ENCODE results near the gene SULT1C4.
"Not testable (repeated sequence)": the region's sequence is repeated elsewhere in the genome, so short reads cannot be mapped to it uniquely, and the experiment has no call there.

Gene SULT1C4

DNA sequence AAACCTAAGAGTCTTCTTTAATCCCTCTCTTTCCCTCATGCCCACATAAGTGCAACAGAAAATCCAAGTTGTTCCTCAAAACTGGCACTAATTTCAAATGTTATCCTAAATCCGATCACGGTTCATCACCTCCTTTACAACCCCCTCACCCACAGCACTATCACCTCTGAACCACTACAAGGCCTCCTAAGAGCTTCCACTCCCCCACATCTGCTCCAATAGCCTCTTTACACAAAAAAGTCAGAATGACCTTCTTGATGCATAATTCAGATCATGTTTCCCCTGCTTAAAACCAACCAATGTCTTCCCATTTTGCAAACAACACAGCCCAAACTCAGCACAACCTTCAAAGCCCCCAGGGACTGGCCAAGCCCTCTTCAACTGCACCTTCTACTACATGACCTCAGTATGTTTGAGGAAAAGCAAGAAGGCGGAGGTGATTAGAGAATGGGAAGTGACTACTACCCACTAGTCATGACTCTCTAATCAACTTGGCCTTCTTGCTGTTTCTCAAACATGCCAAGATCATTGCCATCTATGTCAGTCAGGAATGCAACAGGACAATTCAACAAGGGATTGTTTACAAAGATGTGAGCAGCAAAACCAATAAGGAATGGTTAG lies 36.6 kb downstream of the SULT1C4 start:
- no peak for FAIRE-seq

GRCh38 chr2:108414945-108415344 lies 37.2 kb downstream of the SULT1C4 start:
- no peak for FAIRE-seq

DNA sequence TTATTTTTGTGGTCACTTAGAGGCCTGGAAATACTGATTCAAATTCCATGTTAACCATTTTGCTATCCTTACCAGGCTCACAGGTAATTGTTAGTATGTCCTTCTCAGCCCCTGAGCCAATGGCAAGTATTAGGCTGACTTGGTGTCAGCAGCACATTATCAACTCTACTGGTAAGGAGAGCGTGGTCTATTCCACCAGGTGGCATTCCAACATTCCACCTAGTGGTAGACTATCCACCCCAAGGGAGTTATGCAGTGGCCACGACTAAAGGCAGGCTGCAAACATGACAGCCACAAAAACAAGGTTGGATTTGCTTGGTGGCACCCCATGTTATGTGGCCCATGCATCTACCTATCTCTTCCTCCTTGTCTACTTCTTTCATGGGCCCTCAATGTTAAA lies 39.5 kb downstream of the SULT1C4 start:
- no peak for FAIRE-seq

GRCh38 chr2:108418416-108418815 lies 40.7 kb downstream of the SULT1C4 start:
- no peak for FAIRE-seq

GRCh38 chr2:108423067-108423466 lies 45.3 kb downstream of the SULT1C4 start:
- no peak for FAIRE-seq

- no peak for FAIRE-seq
These were observed 45.9 kb downstream of the SULT1C4 start for GRCh38 chr2:108423502-108424251.

- FAIRE-seq, result no peak
These were observed 50.7 kb downstream of the SULT1C4 start for GRCh38 chr2:108428286-108429009.

- not testable (repeated sequence) for FAIRE-seq
These were observed 57.8 kb downstream of the SULT1C4 start for GRCh38 chr2:108435578-108435977.

DNA sequence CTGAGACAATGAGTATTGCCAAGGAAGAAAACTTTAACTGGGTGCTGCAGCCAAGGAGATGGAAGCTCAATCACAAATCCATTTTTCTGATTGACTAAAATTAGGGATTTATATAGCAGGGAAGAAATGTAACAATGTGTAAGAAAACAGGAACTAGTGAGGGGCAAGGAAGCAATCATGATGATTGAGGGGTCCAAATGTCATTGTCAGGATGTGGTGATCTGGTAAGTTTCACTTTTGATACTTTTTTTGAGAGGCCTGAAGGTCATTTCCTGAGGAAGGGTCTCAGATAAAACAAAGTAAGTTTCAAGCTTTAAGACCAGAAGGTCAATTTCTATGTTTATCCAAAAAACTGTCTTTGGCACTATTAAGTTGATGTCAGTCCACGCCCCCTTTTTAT lies 59.2 kb downstream of the SULT1C4 start:
- FAIRE-seq, result no peak
